DMS153 treated with DMSO at 0.1 percent for 48 hours (cell line): ENCODE results near the gene ZNF606.

Source experiments
- DNase-seq: peaks from one replicate; lab custom pipeline; 2025; ENCODE audit not compliant: unreplicated experiment; lab: John Stamatoyannopoulos, UW

The ZNF606 gene

DNA sequence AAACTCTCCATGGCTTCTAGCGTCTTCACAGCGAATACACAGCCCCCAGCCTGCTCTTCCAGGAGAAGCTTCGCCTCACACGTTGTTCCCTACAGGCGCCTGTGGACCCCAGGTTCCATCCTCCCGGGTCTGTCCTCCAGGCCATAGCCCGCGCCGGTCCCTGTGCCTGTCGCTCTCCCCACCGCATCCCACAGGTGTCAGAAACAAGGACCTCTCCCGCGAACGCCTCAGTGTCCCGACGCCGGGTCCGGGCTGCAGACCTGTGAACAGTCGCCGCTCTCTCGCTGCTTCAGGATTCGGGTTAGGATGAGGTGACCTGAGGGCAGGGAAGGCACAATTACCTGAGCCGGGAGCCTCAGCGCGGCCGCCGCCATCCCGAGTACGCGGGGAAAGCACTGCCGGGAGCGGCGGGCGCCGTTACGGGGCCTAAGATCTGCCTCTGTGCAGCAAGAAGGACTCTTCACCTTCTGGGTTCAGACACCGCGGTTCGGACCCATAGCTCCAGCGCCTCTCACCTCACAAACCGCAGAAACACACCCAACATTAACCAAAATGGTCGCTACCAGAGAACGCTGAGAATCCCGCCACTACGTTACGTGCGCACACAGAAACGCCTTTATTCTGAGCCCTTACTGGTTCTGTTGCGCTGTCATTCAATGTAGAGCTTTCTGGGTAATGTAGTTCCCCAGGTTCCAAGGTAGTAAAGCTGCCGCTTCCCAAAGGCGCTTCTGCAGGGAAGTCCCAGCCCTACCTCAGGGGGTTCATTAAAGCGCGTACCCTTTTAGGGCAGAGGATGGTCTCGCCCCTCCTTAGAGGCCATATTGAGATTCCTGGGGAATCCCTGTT, 67.6 kb downstream of the ZNF606 start, which contains the start of gene ZNF418:
TSS of gene ZNF418 (minus strand) at position 583 of the 846 bp plus-strand sequence. CDS start 1,580 bp downstream, outside the sequence.
- no peak for DNase-seq

DNA sequence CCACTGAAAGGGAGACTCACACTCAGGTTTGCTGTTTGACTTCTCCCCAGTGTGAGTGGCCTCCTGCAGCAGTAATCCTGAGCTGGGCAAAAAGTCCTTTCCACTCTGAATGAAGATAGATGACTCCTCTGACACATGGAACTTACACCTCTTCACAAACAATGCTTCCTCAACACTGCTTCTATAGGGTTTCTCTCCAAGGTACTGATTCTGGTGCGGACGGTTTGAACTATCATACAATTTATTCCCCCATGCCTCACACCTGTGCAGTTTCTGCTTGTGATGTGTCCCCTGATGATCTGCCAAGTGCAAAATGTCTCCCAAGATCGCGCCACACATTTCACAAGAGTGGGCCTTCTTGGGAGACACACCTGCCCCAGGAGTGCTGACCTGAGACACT, 75.0 kb downstream of the ZNF606 start:
- DNase-seq, result no peak
